Sigmoid colon (tissue), 7 donors: ENCODE results near the gene ADRA2A. TPM values are rescaled to one million over a fixed set of nuclear protein-coding genes. Genes with fewer than 3 reads are reported as not detected.

Experiments
- DNase-seq: peaks from one replicate; pipeline ENCODE4 v3.0.0-alpha.2; 2019
- H3K27ac ChIP-seq, 4 donors: fragments of 200-600 bp; sonication (generic); one replicate each; pipeline ENCODE4 v1.5.1; 2016 to 2019; ENCODE audit warnings: mild to moderate bottlenecking in 1 of 4
- H3K27me3 ChIP-seq, 3 donors: fragments of 200-600 bp; sonication (generic); one replicate each; pipeline ENCODE4 v1.5.1; 2019; ENCODE audit warnings: mild to moderate bottlenecking in 1 of 3
- H3K36me3 ChIP-seq, 4 donors: fragments of 200-600 bp; sonication (generic); one replicate each; pipeline ENCODE4 v1.5.1; 2016 to 2019
- H3K4me1 ChIP-seq, 4 donors: fragments of 200-600 bp; sonication (generic); one replicate each; pipeline ENCODE4 v1.5.1; 2017 to 2019
- H3K4me3 ChIP-seq, 4 donors: fragments of 200-600 bp; sonication (generic); one replicate each; pipeline ENCODE4 v1.5.1; 2017 to 2019; ENCODE audit warnings: mild to moderate bottlenecking in 2 of 4, moderate library complexity in 1 of 4
- H3K9me3 ChIP-seq, 4 donors: fragments of 200-600 bp in 3 of 4; sonication (generic) in 3 of 4; one replicate each; pipeline versions ENCODE4 v1.5.1 to v1.6.1; 2013 to 2019
- EP300 ChIP-seq, 4 donors: sonication (generic); formaldehyde crosslinking; IDR thresholded peaks; one replicate each; pipeline ENCODE4 v1.6.1; 2017; ENCODE audit warnings: antibody characterized with exemption in 4 of 4
- POLR2A ChIP-seq, 2 donors: fragments of 450-650 bp; IDR thresholded peaks; one replicate each; pipeline ENCODE4 v1.6.1; 2016; ENCODE audit warnings: antibody characterized with exemption in 2 of 2, mild to moderate bottlenecking in 2 of 2, moderate library complexity in 2 of 2
- POLR2AphosphoS5 ChIP-seq, 4 donors: sonication (generic); formaldehyde crosslinking; IDR thresholded peaks; one replicate each; pipeline ENCODE4 v1.6.1; 2017; ENCODE audit warnings: antibody characterized with exemption in 4 of 4
- WGBS, 2 donors: extraction: QIAGEN DNeasy Blood & Tissue Kit; methylation state at CpG; one replicate each; pipeline ENCODE4 v1.1.7; 2013; 5-methylcytosine and 5-hydroxymethylcytosine counted together
- intact Hi-C: fragments of 100-400 bp; cut with DNase I; formaldehyde crosslinking; loops from one replicate; pipeline ENCODE4 v1.15.1; 2023
- polyA plus RNA-seq, 3 donors: library from polyadenylated mRNA; stranded (reverse); fragments of 200-250 nt; gene quantifications; one replicate each; pipeline ENCODE4 v1.2.3, GENCODE V29; 2013
- total RNA-seq, 4 donors: library from RNA; depleted of rRNA; stranded (reverse); fragments of >200 nt; gene quantifications; one replicate each; pipeline ENCODE4 v1.1.0, GENCODE V29; 2016
- TF ChIP-seq, protein P1 (sequence below), 4 experiments: fragments of 450-650 bp in 3 of 4; fragments of 200-600 bp in 1 of 4; IDR thresholded peaks; one replicate each; pipeline ENCODE4 v1.5.1; 2016 to 2019; ENCODE audit warnings: antibody characterized with exemption in 4 of 4, mild to moderate bottlenecking in 3 of 4, moderate library complexity in 2 of 4
- donor health status: healthy with polysubstance abuse.
- donor health status: Bipolar disorder and iron deficiency.
- donor health status: healthy.

Gene ADRA2A
- total and polyA plus RNA-seq, 7 donors = 1.5 to 6.2 (median 3.9) TPM

DNA sequence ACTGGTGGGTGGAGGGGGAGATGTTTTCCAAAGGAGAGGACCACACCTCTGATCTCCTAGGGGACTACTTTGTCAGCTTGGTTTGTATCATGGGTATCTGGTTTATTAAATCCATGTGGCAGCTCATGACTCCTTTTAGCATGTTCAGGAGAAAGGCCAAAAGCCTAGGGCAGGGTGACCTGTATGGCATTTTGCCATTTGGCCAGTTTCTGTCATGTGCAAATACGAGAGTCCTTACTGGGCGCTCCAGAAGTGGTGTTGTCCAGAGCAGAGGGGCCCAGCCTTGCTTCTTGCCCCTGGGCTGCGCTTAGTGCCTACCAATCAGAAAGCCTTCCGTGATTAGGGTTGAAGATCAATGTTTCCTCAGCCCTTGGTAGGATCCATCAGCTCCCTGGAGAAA is 31.0 kb downstream of the ADRA2A start:
- Histone ChIP-seq H3K4me1 (no peaks in the 10 kb centered on the region), H3K27ac (no peak overlapping the region), H3K4me3 (no peak overlapping the region), H3K27me3 (no peaks in the 10 kb centered on the region), H3K36me3 (no peaks in the 10 kb centered on the region), H3K9me3 (no peaks in the 10 kb centered on the region)
- TF ChIP-seq POLR2A (IDR thresholded peaks at IDR 0.05) (no peak), POLR2AphosphoS5 (IDR thresholded peaks at IDR 0.05) (no peak), EP300 (IDR thresholded peaks at IDR 0.05) (no peak)
- TF ChIP-seq, protein P1, sequence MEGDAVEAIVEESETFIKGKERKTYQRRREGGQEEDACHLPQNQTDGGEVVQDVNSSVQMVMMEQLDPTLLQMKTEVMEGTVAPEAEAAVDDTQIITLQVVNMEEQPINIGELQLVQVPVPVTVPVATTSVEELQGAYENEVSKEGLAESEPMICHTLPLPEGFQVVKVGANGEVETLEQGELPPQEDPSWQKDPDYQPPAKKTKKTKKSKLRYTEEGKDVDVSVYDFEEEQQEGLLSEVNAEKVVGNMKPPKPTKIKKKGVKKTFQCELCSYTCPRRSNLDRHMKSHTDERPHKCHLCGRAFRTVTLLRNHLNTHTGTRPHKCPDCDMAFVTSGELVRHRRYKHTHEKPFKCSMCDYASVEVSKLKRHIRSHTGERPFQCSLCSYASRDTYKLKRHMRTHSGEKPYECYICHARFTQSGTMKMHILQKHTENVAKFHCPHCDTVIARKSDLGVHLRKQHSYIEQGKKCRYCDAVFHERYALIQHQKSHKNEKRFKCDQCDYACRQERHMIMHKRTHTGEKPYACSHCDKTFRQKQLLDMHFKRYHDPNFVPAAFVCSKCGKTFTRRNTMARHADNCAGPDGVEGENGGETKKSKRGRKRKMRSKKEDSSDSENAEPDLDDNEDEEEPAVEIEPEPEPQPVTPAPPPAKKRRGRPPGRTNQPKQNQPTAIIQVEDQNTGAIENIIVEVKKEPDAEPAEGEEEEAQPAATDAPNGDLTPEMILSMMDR (IDR thresholded peaks at IDR 0.05) = no peak
- intact Hi-C loops = no loop called here
- no peak for DNase-seq
- 91 to 93% methylated on average over 4 of the region's 4 CpGs for WGBS, 2 donors

DNA sequence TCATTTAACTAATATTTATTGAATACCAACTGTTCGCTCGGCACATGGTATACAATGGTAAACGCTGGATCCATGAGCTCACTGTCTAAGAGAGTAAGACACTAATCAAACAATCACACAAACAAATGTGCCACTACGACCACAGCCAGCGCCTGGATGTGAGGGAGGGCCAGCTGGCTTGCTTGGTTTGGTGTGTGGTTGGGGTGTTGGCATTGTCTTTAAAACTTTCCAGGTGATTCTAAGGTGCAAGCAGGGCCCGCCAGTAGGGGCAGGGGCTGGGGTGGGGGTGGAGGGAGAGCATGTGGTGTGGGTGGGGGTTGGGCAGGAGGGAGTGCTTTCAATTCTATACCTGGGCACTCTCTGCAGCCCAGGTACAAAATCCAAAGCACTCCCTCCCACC is 31.6 kb downstream of the ADRA2A start:
- no peaks in the 10 kb centered on the region for H3K27me3 ChIP-seq
- WGBS, 2 donors = 91 to 93% methylated on average over 6 of the region's 6 CpGs
- H3K4me1 ChIP-seq = no peaks in the 10 kb centered on the region
- TF ChIP-seq, protein P1 (IDR thresholded peaks at IDR 0.05) = no peak
- TF ChIP-seq EP300 (IDR thresholded peaks at IDR 0.05) (no peak), POLR2A (IDR thresholded peaks at IDR 0.05) (no peak), POLR2AphosphoS5 (IDR thresholded peaks at IDR 0.05) (no peak)
- H3K9me3 ChIP-seq = no peaks in the 10 kb centered on the region
- intact Hi-C loops = no loop called here
- H3K4me3 ChIP-seq = no peak overlapping the region
- no peak overlapping the region for H3K27ac ChIP-seq
- no peak for DNase-seq
- no peaks in the 10 kb centered on the region for H3K36me3 ChIP-seq

DNA sequence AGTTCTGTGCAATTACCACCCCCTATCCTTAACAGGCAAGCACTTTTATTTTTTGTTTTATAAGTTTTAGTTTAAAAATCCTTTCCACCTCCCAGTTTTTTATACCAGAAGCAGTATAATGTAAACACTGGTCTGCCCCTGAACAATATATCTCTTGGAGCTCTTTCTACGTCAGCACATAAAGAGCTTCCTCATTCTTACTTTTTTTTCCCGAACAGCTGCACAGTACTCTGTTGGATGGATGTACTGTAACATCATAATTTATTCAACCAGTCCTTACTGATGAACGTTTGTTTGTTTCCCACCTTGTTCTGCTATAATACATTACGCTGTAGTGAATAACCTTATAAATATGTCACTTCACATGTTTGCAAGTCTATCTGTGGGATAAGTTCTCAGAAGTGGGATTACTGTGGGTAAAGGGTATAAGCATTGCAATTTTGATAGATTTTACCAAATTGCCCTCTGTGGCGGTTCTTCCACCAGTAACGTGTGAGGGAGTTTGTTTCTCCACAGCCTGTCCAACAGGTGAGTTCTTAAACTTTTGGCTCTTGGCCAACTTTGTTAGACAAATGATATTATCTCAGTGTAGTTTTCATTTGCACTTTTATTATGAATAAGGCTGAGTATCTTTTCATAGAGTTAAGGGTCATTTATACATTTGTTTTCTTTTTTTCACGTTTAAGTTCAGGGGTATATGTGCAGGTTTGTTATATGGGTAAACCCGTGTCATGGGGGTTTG is 32.8 kb downstream of the ADRA2A start:
- no peak for DNase-seq
- no peaks in the 10 kb centered on the region for H3K9me3 ChIP-seq
- no peaks in the 10 kb centered on the region for H3K4me1 ChIP-seq
- intact Hi-C loops = no loop called here
- H3K36me3 ChIP-seq = no peaks in the 10 kb centered on the region
- WGBS, 2 donors = 14 to 39% methylated on average over 8 of the region's 8 CpGs
- no peak for TF ChIP-seq POLR2AphosphoS5 (IDR thresholded peaks at IDR 0.05)
- TF ChIP-seq, protein P1 (IDR thresholded peaks at IDR 0.05) = no peak
- no peak for TF ChIP-seq POLR2A (IDR thresholded peaks at IDR 0.05)
- no peak for TF ChIP-seq EP300 (IDR thresholded peaks at IDR 0.05)
- H3K27ac ChIP-seq = no peak overlapping the region
- no peak overlapping the region for H3K4me3 ChIP-seq
- H3K27me3 ChIP-seq = no peaks in the 10 kb centered on the region

DNA sequence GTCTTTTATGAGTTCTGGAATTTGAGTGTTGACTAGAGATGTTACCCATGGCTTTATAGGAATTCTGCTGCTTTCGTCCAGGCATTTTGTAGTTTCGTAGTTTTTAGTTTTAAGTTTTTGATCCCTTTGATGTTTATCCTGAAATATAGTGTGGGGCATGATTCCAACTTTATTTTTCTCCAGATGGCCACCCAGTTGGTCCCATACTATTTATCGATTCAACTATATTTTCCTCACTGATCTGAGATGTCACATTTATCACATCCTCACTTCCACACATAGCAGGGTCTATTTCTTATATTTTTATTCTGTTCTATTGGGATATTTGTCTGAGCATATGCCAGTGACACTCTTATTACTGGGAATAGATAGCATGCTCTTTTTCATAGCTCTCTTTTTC is 33.9 kb downstream of the ADRA2A start:
- Histone ChIP-seq H3K9me3 (no peaks in the 10 kb centered on the region), H3K4me1 (no peaks in the 10 kb centered on the region), H3K27me3 (no peaks in the 10 kb centered on the region), H3K4me3 (no peak overlapping the region), H3K36me3 (no peaks in the 10 kb centered on the region), H3K27ac (no peak overlapping the region)
- 94 to 96% methylated on average over 3 of the region's 3 CpGs for WGBS, 2 donors
- DNase-seq = no peak
- TF ChIP-seq EP300 (IDR thresholded peaks at IDR 0.05) = no peak
- TF ChIP-seq POLR2A (IDR thresholded peaks at IDR 0.05) = no peak
- TF ChIP-seq, protein P1 (IDR thresholded peaks at IDR 0.05) = no peak
- no peak for TF ChIP-seq POLR2AphosphoS5 (IDR thresholded peaks at IDR 0.05)
- intact Hi-C loops = no loop called here

DNA sequence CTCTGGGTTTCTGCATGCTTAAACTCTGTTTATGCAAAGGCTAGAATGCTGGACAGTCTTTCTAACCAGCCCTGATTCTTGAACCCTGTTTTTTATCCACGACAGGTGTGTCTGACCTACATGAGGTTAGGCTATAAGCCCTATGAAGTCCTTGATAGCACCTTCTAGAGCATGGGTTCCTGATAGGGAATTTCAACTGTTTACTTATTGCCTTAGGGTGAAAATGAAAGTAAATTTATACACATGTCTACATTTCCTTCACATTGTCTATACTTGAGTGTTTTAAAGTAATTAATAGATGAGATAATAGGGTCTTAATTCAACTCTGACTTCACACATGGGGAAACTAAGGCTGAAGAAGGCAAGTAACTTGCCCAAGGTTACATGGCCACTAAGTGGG is 35.5 kb downstream of the ADRA2A start:
- Histone ChIP-seq H3K9me3 (no peaks in the 10 kb centered on the region), H3K4me1 (no peaks in the 10 kb centered on the region), H3K27ac (no peak overlapping the region), H3K4me3 (no peak overlapping the region), H3K27me3 (no peaks in the 10 kb centered on the region), H3K36me3 (no peaks in the 10 kb centered on the region)
- no peak for DNase-seq
- WGBS, 2 donors = 32 to 78% methylated on average over 1 of the region's 1 CpG
- intact Hi-C loops = no loop called here
- no peak for TF ChIP-seq EP300 (IDR thresholded peaks at IDR 0.05)
- TF ChIP-seq, protein P1 (IDR thresholded peaks at IDR 0.05) = no peak
- no peak for TF ChIP-seq POLR2A (IDR thresholded peaks at IDR 0.05)
- TF ChIP-seq POLR2AphosphoS5 (IDR thresholded peaks at IDR 0.05) = no peak
